HG03342 (cell line): ENCODE measurements around the gene HDAC4.
"Not testable (repeated sequence)": the region's sequence is repeated elsewhere in the genome, so short reads cannot be mapped to it uniquely, and the experiment has no call there.

Experiments used
- ATAC-seq: cut with Tn5 transposase; IDR thresholded peaks from one replicate; pipeline ENCODE4 v1.9.1; 2021; ENCODE audit warnings: mild to moderate bottlenecking, moderate library complexity; ENCODE audit not compliant: unreplicated experiment

Gene HDAC4

DNA sequence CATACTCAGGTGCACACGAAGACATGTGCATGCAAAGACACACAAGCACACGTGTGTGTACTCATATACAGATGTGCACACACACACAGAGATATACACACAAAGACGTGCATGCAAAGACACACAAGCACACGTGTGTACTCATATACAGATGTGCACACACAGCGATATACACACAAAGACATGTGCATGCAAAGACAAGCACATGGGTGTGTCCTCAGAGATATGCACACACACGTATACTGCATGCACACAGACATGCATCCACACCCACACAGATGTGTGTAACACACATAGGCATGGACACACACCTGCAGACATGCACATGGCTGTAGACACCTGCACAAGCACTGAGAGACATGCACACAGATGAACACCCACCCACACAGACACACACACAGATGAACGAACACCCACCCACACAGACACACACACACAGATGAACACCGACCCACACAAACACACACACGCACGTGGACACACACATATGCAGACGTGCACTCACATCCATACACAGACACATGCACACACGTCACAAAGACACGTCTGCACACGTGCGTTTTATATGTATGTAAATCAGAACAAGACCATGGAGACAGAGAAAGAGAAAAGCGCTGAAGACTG lies 321.0 kb downstream of the HDAC4 start:
- ATAC-seq: no peak

DNA sequence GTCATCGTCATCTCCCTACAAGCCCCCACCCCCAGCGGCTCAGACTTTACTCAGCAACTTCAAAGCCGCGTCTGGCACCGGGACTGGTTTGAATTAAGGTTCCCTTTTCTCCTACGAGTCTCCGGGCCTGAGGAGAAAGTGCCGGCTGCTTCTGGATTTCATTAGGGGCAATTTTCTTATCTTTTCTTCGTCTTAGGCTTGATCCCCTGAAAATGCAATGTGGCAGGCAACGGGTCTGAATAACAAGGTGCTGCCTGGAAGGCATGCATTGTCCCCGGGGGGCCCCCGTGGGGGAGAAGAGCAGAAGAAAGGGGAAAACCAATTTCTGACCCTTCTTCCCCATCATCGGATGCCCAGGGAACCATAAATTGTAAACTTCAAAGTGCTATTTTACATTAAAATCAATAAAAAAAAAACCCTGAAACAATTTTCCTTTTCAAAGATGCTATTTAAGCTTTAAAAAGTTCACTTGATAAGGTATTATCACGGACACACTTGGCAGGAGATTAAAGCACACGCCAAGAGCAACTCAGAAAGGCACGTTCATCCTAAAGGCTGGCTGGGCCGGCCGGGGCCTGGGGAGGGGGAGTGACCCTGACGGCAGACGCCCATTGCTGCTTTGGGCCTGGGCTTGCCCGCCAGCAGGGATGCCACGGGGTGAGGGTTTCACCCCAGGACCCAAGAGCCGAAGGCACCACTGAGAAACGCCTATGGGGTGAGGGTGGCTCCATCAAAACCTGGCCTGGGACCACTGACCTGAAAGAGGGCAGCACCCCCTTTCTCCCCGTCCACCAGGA lies 322.5 kb downstream of the HDAC4 start:
- ATAC-seq: no peak

DNA sequence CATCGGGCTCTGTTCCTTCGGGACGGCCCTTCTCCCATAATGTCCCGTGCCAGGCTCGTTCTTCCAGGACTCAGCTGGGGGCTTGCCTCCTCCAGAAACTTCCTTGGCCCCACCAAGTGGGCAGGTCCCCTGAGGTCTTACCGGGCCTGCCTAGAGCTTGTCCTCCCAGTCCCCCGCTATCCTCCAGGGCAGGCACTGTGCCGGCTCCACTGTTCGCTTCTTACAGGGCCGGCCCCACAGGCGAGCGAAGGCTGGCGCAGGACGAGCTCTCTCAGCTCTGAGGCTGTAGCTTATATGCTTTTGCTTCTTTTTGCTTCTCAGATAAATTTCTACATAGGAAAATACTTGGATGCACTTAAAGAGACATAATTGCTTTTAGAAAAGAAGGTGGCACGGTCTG lies 323.6 kb downstream of the HDAC4 start:
- ATAC-seq: no peak

DNA sequence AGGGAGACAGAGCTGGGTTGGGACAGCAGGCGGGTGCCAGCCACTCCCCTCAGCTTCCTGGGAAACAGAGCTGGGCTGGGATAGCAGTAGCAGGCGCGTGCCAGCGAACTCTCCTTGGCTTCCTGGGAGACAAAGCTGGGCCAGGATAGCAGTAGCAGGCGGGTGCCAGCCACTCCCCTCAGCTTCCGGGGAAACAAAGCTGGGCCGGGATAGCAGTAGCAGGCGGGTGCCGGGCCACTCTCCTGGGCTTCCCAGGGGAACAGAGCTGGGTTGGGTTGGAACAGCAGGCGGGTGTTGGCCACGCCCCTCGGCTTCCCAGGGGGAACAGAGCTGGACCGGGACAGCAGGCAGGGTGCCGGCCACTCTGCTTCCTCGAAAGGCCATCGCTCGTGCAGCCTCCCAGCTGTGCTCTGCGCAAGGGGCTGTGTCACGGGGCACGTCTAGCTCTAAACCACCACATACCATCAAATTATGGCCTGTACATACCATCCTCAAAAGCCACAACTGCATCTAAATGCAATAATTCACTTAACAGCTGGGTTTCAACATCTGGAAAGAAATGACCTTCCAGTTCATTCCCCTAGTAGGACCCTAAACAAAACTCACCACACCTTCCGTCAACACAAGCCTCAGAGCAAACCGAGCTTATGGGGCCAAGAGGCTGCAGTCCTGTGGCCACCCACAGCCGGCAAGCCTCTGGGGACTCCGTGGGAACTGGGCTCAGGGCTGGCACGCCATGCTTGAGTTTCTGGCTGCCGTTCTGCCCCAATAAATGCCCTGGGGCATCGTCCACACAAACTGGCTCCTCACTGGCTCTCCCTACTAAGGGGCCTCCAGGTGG lies 324.7 kb downstream of the HDAC4 start:
- no peak for ATAC-seq

DNA sequence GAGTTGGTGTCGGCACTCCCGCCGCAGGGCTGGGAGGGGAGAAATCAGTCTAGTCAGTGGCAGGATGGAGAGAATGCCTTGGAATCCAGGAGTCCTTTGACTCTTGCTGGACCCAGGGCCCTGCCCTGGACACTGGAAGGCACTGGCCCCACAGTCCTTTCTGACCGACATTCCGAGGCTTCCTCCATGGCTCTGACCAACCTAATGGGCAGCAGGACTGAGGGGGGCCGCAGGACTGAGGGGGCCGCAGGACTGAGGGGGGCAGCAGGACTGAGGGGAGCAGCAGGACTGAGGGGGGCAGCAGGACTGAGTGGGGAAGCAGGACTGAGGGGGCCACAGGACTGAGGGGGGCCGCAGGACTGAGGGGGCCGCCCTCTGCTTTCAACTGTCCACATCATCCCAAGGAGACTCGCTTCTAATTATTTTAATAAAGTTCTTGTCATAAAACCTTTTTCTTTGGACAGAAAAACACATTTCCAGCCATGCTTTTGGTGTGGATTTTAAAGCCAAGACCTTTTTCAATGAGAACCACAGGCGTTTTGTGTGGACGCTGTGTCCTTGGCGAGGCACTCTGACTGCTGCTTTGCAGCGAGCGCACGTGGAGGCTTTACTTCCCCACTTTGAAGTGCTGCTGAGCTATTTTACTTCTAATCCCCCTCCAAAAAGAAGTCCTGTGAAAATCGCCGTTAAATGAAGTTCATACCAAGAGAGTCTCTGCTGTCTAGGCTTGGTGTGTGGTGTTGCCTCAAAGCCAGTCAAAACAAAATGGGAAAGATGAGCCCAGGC lies 326.9 kb downstream of the HDAC4 start:
- no peak for ATAC-seq

DNA sequence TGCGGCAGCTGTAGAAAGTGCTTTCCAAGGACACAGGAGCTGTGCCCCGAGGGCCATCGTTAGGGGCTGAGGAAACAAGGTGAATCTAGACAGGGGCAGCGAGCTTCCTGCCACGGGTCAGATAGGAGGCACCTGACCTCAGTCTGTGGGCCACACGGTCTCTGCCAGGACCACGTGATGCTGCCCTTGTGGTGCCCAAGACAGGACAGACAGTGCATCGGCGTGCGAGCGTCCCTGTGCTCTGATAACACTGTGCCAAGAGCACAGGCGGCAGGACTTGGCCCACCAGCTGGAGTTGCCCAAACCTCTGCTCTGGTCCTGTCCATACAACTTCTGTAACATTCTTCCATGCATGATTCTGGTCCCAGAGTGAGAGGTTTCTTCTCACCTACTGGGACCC lies 327.6 kb downstream of the HDAC4 start:
- no peak for ATAC-seq

DNA sequence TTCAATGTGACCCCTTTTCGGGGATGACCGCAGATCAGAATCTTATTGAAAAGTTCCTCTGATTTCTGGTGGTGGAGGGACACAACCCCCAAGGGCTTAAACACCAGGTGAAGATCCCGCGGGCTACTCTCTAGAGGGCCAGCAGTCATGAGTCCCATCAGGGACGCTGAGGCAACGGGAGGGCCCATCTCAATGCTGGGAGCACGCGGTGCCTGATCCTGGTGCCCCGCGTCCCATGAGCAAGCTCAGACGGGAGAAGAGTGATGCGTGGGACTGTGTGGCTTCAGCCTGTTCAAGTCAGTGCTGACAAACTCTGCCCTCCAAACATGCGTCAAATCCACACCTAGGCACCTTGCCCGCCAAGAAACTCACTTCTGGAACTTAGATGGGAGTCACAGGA lies 328.0 kb downstream of the HDAC4 start:
- ATAC-seq: no peak

DNA sequence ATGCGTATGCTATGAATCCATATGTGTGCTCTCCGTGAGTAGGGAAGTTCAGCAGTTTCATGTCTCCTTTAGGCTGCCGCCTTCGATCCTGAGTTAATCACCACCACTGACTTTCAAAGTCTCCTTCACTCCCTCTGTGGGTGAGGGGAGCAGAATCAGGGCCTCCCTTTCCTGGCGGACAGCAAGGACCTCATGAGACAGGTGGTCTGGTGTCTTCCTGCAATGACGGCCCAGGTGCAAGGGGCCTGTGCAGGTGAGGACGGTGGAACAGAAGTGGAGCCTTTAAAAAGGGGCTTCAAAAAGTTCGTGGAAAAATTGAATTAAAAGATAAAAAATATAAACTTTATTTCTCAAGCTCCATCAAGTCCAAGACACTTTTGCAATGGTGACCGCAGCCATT lies 330.4 kb downstream of the HDAC4 start:
- no peak for ATAC-seq

DNA sequence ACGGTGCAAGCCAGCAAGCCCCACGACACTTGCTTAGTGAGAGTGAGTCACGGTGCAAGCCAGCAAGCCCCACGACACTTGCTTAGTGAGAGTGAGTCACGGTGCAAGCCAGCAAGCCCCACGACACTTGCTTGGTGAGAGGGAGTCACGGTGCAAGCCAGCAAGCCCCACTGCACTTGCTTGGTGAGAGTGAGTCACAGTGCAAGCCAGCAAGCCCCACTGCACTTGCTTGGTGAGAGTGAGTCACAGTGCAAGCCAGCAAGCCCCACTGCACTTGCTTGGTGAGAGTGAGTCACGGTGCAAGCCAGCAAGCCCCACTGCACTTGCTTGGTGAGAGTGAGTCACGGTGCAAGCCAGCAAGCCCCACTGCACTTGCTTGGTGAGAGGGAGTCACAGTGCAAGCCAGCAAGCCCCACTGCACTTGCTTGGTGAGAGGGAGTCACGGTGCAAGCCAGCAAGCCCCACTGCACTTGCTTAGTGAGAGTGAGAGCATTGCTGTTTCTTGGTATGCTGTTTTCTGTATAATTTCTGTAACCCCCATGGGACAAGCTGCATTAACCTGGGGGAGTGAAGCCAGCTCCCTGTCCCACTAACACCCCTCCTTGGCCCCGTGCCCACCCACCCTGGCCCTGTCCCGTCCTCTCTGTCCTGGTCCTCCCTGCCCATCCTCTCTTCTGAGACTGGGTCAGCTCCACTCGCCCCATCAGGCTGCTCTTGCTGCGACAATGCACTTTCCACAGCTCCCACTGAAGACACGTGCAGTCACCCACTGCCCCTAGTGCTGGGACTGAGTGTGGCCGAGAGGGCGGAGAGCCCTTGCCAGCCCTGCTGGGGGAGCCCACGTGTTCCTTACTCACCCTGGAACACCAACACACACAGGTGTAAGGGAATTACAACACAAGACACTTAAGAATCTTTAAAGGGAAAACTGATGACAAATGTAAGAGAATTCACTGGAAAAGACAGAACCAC lies 331.2 kb downstream of the HDAC4 start:
- not testable (repeated sequence) for ATAC-seq

DNA sequence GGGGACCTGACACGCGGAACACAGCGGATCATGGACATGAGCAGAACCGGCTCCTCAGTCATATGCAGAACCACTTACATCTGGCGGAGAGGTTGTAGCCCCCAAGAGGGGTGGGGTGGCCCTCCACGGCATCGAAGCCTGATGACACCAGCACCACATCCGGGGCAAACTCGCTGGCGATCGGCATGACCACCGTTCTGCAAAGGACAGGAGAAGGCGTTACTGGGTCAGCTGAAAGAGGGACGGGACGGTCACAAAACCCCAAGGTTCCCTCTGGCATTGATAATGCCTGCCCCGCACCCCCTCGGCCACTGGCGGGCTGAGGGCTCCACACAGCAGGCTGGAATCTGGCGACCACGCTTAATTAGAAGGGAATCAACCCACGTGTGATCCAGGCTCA lies 332.4 kb downstream of the HDAC4 start:
- ATAC-seq: no peak

DNA sequence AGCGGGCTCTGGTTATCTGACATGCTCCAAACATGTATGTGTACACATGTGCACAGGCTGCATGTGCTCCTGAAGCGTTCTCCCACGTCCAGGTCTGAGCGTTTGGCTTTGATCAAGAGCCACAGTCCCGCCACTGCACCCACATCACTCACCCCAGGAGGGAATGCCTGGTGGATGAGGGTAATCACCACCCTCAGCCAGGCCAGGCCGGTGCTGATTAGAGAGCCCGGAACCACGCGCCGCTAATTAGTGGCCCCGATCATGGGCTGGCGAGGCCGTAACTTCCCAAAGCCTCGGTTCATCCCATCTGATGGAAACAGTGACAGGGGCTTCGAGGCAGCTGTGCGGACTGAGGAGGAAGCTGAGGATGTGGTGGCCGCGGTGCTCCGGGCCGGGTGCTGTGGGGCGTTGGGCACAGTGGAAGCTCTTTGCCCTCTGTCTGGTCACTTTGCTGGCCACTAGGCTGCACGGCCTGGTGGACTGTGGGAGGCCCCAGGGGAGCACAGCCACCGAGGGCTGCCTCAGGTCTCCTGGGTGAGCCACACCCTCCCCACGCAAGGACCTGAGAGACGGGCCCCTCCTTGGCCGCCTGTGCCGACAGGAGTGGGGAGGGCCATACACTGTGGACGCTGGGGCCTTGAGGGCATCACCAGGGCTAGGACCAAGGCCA lies 333.5 kb downstream of the HDAC4 start:
- ATAC-seq: no peak

DNA sequence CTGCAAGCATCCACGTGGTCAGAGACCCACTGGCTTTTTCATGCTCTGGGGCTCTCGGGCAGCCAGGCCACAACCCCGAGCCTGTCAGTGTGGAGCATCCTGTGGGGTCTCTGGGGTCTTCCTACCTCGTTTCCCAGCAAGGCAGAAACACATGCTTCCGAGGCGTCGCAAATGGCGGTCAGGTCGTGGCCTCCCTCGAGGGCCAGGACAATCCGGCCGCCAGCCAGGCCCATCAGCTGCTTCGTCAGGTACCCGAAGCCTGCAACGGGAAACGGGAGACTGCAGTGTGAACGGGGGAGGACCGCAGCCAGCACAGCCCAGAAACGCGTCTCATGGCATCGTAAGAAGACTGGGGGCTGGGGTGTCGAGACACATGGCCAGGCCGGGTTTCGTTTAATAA lies 334.2 kb downstream of the HDAC4 start:
- no peak for ATAC-seq

DNA sequence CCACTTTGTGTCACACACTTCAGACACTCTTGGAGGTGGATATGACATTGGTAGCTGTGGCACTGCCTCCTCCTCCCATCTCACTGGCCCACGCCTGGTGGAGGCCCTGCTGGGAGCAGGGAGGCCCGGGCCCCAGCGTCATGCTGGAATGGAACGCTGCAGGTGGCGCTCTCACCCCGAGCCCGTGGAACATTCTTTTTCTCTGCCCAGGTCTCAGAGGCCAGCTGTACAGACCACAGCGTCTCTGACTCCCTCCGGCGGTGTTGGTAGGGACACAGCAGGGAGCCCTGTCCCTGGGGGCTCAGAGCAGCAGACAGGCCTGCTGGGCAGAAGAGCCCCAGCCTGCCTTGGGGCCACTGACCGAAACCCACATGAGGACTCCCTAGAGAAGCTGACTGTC lies 334.9 kb downstream of the HDAC4 start:
- no peak for ATAC-seq

DNA sequence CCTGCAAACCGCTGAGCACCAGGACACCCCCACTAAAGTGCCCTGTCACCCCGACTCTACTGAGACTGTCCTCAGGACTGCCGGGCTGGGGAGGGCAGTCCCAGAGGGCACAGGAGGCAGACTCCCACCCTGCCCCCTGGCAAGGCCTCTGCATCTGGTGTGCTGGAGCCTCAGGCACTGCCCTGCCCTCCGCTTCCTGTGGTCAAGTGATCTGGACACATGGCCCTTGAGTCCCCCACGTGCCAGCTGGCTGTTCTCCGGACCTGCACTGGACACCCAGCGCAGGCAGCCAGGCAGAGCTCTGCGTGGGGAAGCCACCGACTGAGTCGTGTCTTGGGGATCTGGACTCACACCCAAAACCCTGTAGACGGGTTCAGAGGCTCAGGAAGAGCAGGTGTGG lies 335.3 kb downstream of the HDAC4 start:
- no peak for ATAC-seq

DNA sequence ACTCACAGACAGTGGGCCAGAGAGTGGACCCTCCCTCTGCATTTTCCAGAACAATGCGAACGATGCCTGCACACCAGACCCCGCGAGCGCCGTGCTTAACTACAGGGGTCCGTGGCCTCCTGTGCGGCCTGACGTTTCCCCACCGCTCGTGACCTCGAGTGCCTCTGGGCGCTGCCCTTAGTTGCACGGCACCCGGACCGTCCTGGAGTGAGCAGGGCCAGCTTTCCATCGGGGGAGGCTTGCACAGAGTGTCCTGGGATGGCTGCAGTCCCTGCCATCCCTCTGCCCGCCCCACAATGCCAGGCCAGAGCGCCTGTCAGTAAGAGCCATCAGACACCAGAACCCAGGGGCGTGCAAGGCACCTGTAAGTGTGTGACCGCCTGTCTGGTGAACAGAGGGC lies 335.9 kb downstream of the HDAC4 start:
- no peak for ATAC-seq

DNA sequence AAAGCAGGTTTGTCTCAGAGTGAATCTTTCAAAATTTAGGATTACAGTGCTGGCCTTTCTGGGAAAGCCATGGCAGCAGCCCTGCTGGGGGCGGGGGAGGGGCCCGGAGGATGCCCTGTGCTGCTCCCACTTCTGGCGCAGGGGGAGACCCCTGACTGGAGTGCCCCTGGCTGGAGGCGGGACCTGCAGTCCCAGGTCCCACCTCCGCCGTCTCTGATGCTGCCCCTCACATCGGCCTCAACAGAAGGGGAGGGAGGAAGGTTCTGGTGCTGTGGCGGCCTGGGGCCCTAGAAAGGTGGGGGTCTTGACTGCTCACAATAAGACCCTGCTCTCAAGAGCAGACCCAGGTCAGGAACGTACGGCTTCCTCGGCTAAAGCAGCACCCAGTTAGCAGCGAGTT lies 336.6 kb downstream of the HDAC4 start:
- no peak for ATAC-seq

DNA sequence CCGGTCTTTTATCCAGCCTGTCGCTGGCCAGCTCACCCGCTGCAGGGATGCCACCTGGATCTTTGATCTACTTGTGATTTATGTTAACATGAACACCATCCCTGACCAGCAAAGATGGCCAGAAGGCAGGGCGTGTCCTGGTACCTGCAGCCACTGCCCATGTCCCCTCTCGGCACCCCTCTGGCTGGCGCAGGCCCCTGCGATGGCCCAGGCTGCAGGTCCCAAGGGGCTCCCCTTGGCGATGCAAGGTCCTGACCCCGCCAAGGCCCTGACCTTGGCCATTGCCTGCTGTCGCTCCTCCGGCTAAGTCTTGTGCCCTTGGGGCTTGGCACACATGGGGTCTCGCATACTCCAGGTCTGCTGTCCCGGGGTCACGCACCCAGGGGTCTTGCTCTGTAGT lies 338.1 kb downstream of the HDAC4 start:
- ATAC-seq: no peak

DNA sequence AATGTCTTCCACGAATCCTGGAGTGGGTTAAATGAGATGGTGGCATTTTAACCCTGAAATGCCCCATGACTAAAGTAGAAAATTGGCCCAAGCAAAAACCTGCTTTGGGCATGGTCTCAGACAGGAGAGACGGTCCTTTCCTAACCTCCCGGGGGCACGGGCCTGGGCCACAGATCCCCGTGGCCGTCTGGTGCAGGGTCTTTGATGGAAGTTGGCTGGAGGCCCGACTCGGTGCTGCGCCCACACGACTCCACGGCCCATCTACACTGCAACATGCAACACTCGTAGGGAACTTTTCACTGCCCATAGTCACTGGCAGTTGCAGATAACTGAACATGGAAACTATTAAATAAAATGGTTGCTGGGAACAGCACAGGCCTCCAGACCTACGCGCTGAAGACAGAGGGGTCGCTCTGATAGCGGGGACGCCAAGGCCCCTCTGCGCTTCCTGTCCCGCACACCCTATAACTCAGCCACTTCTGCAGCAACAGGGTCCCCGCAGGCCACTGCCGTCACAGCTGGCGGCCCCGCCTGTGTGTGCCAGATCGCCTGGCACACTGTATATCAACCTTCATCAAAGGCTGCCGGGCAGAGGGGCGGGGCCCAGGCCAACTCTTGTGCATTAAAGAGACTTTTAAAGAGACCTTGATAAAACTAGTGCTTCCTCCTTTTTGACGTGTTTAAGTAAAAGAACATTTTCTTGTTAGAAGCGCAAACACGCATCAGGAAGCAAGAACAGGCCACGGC lies 338.8 kb downstream of the HDAC4 start:
- no peak for ATAC-seq
